HepG2 (cell line): ENCODE results near the gene HTRA2. TPM values are rescaled to one million over a fixed set of nuclear protein-coding genes. Genes with fewer than 3 reads are reported as not detected.

Source experiments
- ATF6 ChIP-seq: sonication (generic); formaldehyde crosslinking; conservative IDR thresholded peaks from 2 replicates; pipeline ENCODE4 v1.4.0; 2020; ENCODE audit warnings: missing genetic modification reagents
- BRF2 ChIP-seq: sonication (generic); formaldehyde crosslinking; IDR thresholded peaks from 2 replicates; pipeline ENCODE4 v1.8.1; 2022; ENCODE audit warnings: mild to moderate bottlenecking, missing genetic modification reagents
- GTF2F1 ChIP-seq: fragments of 150-350 bp; IDR thresholded peaks from 2 replicates; pipeline ENCODE4 v1.6.1; 2014; ENCODE audit warnings: low read length
- HMGXB3 ChIP-seq: sonication (generic); formaldehyde crosslinking; IDR thresholded peaks from 2 replicates; pipeline ENCODE4 v1.4.0; 2020; ENCODE audit warnings: missing genetic modification reagents, borderline replicate concordance
- HNF1A ChIP-seq, 2 experiments: sonication (generic) in 1 of 2; formaldehyde crosslinking in 1 of 2; IDR thresholded peaks; 2 replicates each; pipeline versions ENCODE4 v1.4.0 to v1.6.1; 2016 to 2020; ENCODE audit warnings: borderline replicate concordance in 1 of 2, low read depth in 1 of 2, mild to moderate bottlenecking in 1 of 2, missing genetic modification reagents in 1 of 2
- NCOA2 ChIP-seq: sonication (generic); formaldehyde crosslinking; IDR thresholded peaks from 2 replicates; pipeline ENCODE4 v1.8.0; 2022; ENCODE audit warnings: inconsistent platforms
- NR1H2 ChIP-seq: sonication (generic); formaldehyde crosslinking; IDR thresholded peaks from 2 replicates; pipeline ENCODE4 v1.8.1; 2022; ENCODE audit warnings: low read depth, missing genetic modification reagents, borderline replicate concordance
- TBP ChIP-seq: sonication (generic); formaldehyde crosslinking; IDR thresholded peaks from 2 replicates; pipeline ENCODE4 v1.5.0; 2020; ENCODE audit warnings: missing genetic modification reagents
- TERF1 ChIP-seq: sonication (generic); formaldehyde crosslinking; IDR thresholded peaks from 2 replicates; pipeline ENCODE4 v1.8.0; 2022; ENCODE audit warnings: mild to moderate bottlenecking, missing genetic modification reagents, moderate library complexity
- TP53 ChIP-seq: sonication (generic); formaldehyde crosslinking; conservative IDR thresholded peaks from 2 replicates; pipeline ENCODE4 v1.4.0; 2020; ENCODE audit warnings: missing genetic modification reagents
- ZBTB38 ChIP-seq: sonication (generic); formaldehyde crosslinking; IDR thresholded peaks from 2 replicates; pipeline ENCODE4 v1.5.1; 2020; ENCODE audit warnings: mild to moderate bottlenecking, missing genetic modification reagents
- ZBTB8A ChIP-seq: sonication (generic); formaldehyde crosslinking; IDR thresholded peaks from 2 replicates; pipeline ENCODE4 v1.4.0; 2020; ENCODE audit warnings: mild to moderate bottlenecking, low read depth, missing genetic modification reagents, borderline replicate concordance
- ZNF138 ChIP-seq: sonication (generic); formaldehyde crosslinking; IDR thresholded peaks from 2 replicates; pipeline ENCODE4 v1.5.0; 2020; ENCODE audit warnings: mild to moderate bottlenecking, low read depth, missing genetic modification reagents
- ZNF570 ChIP-seq: sonication (generic); formaldehyde crosslinking; IDR thresholded peaks from 2 replicates; pipeline ENCODE4 v1.4.0; 2020; ENCODE audit warnings: mild to moderate bottlenecking, missing genetic modification reagents, borderline replicate concordance
- polyA plus RNA-seq, 8 experiments: library from polyadenylated mRNA; depleted of rRNA in 3 of 8; stranded (reverse) in 7 of 8; unstranded in 1 of 8; fragments of >200 nt; fragmentation: Illumina TruSeq in 4 of 8; extraction: Trizol in 4 of 8; gene quantifications; 2 replicates each; pipeline versions ENCODE4 v1.2.1 to v1.2.3, GENCODE V29; 2011 to 2016; ENCODE audit warnings: low read depth in 4 of 8, missing spikeins in 1 of 8, mixed read lengths in 1 of 8; ENCODE audit not compliant: insufficient read depth in 1 of 8
- total RNA-seq, 5 experiments: library from RNA; depleted of rRNA; stranded (reverse); fragments of >200 nt; fragmentation: Illumina TruSeq; extraction: Trizol; gene quantifications; 2 replicates each; pipeline ENCODE4 v1.2.3, GENCODE V29; 2016; ENCODE audit warnings: low read depth in 1 of 5

Gene HTRA2
- total and polyA plus RNA-seq, 2 of the 13 experiments (the other 11 are each of a cell fraction or from before 2014, with no cell fraction given): 47.7 to 50.3 TPM

- no peak for TF ChIP-seq TBP (CRISPR knock-in tag)
- no peak for TF ChIP-seq NR1H2 (CRISPR knock-in tag)
- TF ChIP-seq HMGXB3 (CRISPR knock-in tag): 0 out of 2 replicates have a peak, but pooled peaks have one; percentile 47
- peak; percentile 95 for TF ChIP-seq NCOA2 (CRISPR knock-in tag)
- TF ChIP-seq TERF1: no peak
- TF ChIP-seq ZNF570 (CRISPR knock-in tag): no peak
- TF ChIP-seq TP53 (CRISPR knock-in tag): no peak
- TF ChIP-seq ZBTB38 (CRISPR knock-in tag): no peak
- TF ChIP-seq ATF6 (CRISPR knock-in tag): no peak
- no peak for TF ChIP-seq ZBTB8A (CRISPR knock-in tag)
- TF ChIP-seq BRF2 (CRISPR knock-in tag): peak; percentile 89
- TF ChIP-seq HNF1A (IDR thresholded peaks at IDR 0.05; ENCODE audit: low read depth): peak; percentile 77
- peak; percentile 31; the same call in 1 of the 2 replicates for TF ChIP-seq HNF1A (CRISPR knock-in tag; IDR thresholded peaks at IDR 0.05; ENCODE audit: borderline replicate concordance)
- TF ChIP-seq GTF2F1: no peak
- TF ChIP-seq ZNF138 (CRISPR knock-in tag): no peak
Observed at GRCh38 chr2:74488643-74489481, 40.9 kb upstream of the HTRA2 start (continued).
